Measurements from ENCODE around the gene ARPP21.

GRCh38 chr3:35745351-35745750 is 106.0 kb downstream of the ARPP21 start:
- TF ChIP-seq CTCF (IDR thresholded peaks at IDR 0.05) (no peak), POLR2A (IDR thresholded peaks at IDR 0.05) (no peak)

Data from esophagus squamous epithelium (tissue), 4 donors.